ENCODE measurements around the gene GLYR1. TPM values are rescaled to one million over a fixed set of nuclear protein-coding genes. Genes with fewer than 3 reads are reported as not detected.

Gene GLYR1
- total and polyA plus RNA-seq, 10 of the 15 experiments (the other 5 are each of a cell fraction or from before 2014, with no cell fraction given): 7.3 to 90.2 (median 57.2) TPM

DNA sequence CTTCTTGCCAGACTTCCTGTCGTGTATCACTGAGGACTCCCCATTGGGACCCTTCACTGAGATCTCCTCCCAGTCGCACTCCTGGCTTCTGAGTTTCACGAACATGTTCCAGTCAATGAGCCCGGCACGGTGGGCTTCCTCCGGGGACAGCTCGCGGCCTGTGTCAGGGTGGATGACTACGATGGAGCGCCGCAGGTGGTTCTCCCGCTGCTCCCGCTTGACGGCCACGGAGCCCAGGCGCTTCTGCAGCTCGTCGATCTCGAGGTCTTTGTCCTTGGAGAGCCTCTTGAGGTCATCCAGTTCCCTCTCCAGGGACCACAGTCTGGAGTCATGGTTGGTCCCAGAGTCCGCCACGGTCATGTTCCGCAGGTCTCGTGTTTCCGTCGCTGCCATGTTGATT is 36.4 kb upstream of the GLYR1 start:
- H3K27ac ChIP-seq (ENCODE audit: control insufficient read depth, insufficient read depth): no peak overlapping the region
- no peak overlapping the region for H3K9ac ChIP-seq (ENCODE audit: control insufficient read depth, insufficient read depth, low read length)
- DNase-seq (ENCODE audit: low read depth, low spot score) (no peak), FAIRE-seq (no peak), ATAC-seq (no peak)
- POLR2A ChIA-PET: no interaction called here
- peaks cover 4 to 16% of the 10 kb centered on the region in 2 experiments for H3K36me3 ChIP-seq (ENCODE audit: control insufficient read depth in 2 of 2, insufficient read depth in 2 of 2, low read length in 1 of 2)
- 98% methylated on average over 25 of the region's 25 CpGs for WGBS (ENCODE audit: insufficient coverage, insufficient replicate concordance, low lambda C conversion rate, missing lambda C conversion rate)
- SMC1A ChIA-PET (ENCODE audit: uncharacterized antibody, unreplicated experiment): no interaction called here
- in situ Hi-C loops (cut with MboI): no loop called here
- RAD21 ChIA-PET (ENCODE audit: unreplicated experiment): no interaction called here
- TF ChIP-seq, protein P1, sequence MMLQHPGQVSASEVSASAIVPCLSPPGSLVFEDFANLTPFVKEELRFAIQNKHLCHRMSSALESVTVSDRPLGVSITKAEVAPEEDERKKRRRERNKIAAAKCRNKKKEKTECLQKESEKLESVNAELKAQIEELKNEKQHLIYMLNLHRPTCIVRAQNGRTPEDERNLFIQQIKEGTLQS (IDR thresholded peaks at IDR 0.05; ENCODE audit: borderline replicate concordance, extremely low read depth, low read depth, low read length): no peak
- TF ChIP-seq SREBF1 (IDR thresholded peaks at IDR 0.05; ENCODE audit: low read length): no peak
- TF ChIP-seq HDGF (IDR thresholded peaks at IDR 0.05): no peak
- no peak for TF ChIP-seq SMC3 (IDR thresholded peaks at IDR 0.05; ENCODE audit: borderline replicate concordance, low read length)
- no peak for TF ChIP-seq ASH2L (IDR thresholded peaks at IDR 0.05; ENCODE audit: borderline replicate concordance, low read depth)
- TF ChIP-seq, protein P2, sequence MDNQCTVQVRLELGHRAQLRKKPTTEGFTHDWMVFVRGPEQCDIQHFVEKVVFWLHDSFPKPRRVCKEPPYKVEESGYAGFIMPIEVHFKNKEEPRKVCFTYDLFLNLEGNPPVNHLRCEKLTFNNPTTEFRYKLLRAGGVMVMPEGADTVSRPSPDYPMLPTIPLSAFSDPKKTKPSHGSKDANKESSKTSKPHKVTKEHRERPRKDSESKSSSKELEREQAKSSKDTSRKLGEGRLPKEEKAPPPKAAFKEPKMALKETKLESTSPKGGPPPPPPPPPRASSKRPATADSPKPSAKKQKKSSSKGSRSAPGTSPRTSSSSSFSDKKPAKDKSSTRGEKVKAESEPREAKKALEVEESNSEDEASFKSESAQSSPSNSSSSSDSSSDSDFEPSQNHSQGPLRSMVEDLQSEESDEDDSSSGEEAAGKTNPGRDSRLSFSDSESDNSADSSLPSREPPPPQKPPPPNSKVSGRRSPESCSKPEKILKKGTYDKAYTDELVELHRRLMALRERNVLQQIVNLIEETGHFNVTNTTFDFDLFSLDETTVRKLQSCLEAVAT (IDR thresholded peaks at IDR 0.05): no peak
- no peak for TF ChIP-seq USF1 (IDR thresholded peaks at IDR 0.05; ENCODE audit: borderline replicate concordance, extremely low read length, insufficient read depth, low read depth, low read length)
- no peak for TF ChIP-seq BRCA1 (IDR thresholded peaks at IDR 0.05; ENCODE audit: low read depth, low read length)
- no peak for TF ChIP-seq CREM (IDR thresholded peaks at IDR 0.05; ENCODE audit: low read depth)
- no peak for TF ChIP-seq HCFC1 (IDR thresholded peaks at IDR 0.05; ENCODE audit: low read length)
- TF ChIP-seq, protein P3, sequence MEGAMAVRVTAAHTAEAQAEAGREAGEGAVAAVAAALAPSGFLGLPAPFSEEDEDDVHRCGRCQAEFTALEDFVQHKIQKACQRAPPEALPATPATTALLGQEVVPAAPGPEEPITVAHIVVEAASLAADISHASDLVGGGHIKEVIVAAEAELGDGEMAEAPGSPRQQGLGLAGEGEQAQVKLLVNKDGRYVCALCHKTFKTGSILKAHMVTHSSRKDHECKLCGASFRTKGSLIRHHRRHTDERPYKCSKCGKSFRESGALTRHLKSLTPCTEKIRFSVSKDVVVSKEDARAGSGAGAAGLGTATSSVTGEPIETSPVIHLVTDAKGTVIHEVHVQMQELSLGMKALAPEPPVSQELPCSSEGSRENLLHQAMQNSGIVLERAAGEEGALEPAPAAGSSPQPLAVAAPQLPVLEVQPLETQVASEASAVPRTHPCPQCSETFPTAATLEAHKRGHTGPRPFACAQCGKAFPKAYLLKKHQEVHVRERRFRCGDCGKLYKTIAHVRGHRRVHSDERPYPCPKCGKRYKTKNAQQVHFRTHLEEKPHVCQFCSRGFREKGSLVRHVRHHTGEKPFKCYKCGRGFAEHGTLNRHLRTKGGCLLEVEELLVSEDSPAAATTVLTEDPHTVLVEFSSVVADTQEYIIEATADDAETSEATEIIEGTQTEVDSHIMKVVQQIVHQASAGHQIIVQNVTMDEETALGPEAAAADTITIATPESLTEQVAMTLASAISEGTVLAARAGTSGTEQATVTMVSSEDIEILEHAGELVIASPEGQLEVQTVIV (IDR thresholded peaks at IDR 0.05; ENCODE audit: borderline replicate concordance, partially characterized antibody): no peak
- TF ChIP-seq SPI1 (IDR thresholded peaks at IDR 0.05; ENCODE audit: borderline replicate concordance, insufficient read depth, low read depth, low read length): no peak
- TF ChIP-seq EP300 (IDR thresholded peaks at IDR 0.05; ENCODE audit: borderline replicate concordance in 1 of 2, control insufficient read depth in 1 of 2, low read depth in 2 of 2, low read length in 2 of 2): no peak
- TF ChIP-seq RFX5 (IDR thresholded peaks at IDR 0.05; ENCODE audit: low read depth, low read length): no peak
- no peak for TF ChIP-seq SMARCA5 (IDR thresholded peaks at IDR 0.05)
- TF ChIP-seq MTA2 (IDR thresholded peaks at IDR 0.05; ENCODE audit: low read depth): no peak
- no peak for TF ChIP-seq SMAD1 (IDR thresholded peaks at IDR 0.05; ENCODE audit: low read depth, partially characterized antibody)
- TF ChIP-seq MYB (IDR thresholded peaks at IDR 0.05; ENCODE audit: borderline replicate concordance, low read depth, low read length): no peak
- BruUV-seq (replicated peaks): no TSS peak
- H3K4me1 ChIP-seq (ENCODE audit: control insufficient read depth, insufficient read depth, low read length): no peaks in the 10 kb centered on the region
- H4K20me1 ChIP-seq (ENCODE audit: control insufficient read depth, insufficient read depth): no peaks in the 10 kb centered on the region
- intact Hi-C loops (cut with micrococcal nuclease; ENCODE audit: unreplicated experiment): no loop called here
- no peak overlapping the region for H2AFZ ChIP-seq (ENCODE audit: control insufficient read depth, low read depth, low read length)
- H3K4me3 ChIP-seq: no peak overlapping the region
- CTCF ChIA-PET: no interaction called here
- no peak overlapping the region for H3K4me2 ChIP-seq (ENCODE audit: control insufficient read depth, insufficient read depth)
- H3K9me3 ChIP-seq (replicated peaks; ENCODE audit: control insufficient read depth, insufficient read depth, low read length): no peaks in the 10 kb centered on the region
- H3K79me2 ChIP-seq (ENCODE audit: control insufficient read depth, insufficient read depth, low read length): no peaks in the 10 kb centered on the region
- H3K27me3 ChIP-seq (replicated peaks in 1 of 2; ENCODE audit: control insufficient read depth in 2 of 2, insufficient read depth in 2 of 2, low read length in 1 of 2): no peaks in the 10 kb centered on the region
